OCI-LY3 (cell line): ENCODE measurements around the gene HTR3E.

Experiments
- EZH2phosphoT487 ChIP-seq: fragments of 200-600 bp; shearing (Covaris generic); IDR thresholded peaks from 2 replicates; pipeline ENCODE4 v1.6.1; 2018; ENCODE audit warnings: antibody characterized with exemption, mixed run types, low read depth
- TF ChIP-seq, protein P1 (sequence below): fragments of 200-600, 300-600 bp; sonication (generic); IDR thresholded peaks from 2 replicates; pipeline ENCODE4 v1.5.1; 2014; ENCODE audit warnings: antibody characterized with exemption, low read length, low read depth

GRCh38 chr3:184156522-184156955 is 59.7 kb downstream of the HTR3E start:
- TF ChIP-seq, protein P1, sequence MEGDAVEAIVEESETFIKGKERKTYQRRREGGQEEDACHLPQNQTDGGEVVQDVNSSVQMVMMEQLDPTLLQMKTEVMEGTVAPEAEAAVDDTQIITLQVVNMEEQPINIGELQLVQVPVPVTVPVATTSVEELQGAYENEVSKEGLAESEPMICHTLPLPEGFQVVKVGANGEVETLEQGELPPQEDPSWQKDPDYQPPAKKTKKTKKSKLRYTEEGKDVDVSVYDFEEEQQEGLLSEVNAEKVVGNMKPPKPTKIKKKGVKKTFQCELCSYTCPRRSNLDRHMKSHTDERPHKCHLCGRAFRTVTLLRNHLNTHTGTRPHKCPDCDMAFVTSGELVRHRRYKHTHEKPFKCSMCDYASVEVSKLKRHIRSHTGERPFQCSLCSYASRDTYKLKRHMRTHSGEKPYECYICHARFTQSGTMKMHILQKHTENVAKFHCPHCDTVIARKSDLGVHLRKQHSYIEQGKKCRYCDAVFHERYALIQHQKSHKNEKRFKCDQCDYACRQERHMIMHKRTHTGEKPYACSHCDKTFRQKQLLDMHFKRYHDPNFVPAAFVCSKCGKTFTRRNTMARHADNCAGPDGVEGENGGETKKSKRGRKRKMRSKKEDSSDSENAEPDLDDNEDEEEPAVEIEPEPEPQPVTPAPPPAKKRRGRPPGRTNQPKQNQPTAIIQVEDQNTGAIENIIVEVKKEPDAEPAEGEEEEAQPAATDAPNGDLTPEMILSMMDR = no peak
- TF ChIP-seq EZH2phosphoT487 = no peak
